CD4-positive, alpha-beta T cell treated with Interleukin-6 at 100 ng/mL for 8 hours (primary cell): ENCODE results near the gene WDR62.
"Not testable (repeated sequence)": the region's sequence is repeated elsewhere in the genome, so short reads cannot be mapped to it uniquely, and the experiment has no call there.

ENCODE experiments used
- DNase-seq: peaks from one replicate; pipeline ENCODE4 v3.0.0-alpha.2; 2020; ENCODE audit warnings: mixed read lengths, low spot score

WDR62 gene

DNA sequence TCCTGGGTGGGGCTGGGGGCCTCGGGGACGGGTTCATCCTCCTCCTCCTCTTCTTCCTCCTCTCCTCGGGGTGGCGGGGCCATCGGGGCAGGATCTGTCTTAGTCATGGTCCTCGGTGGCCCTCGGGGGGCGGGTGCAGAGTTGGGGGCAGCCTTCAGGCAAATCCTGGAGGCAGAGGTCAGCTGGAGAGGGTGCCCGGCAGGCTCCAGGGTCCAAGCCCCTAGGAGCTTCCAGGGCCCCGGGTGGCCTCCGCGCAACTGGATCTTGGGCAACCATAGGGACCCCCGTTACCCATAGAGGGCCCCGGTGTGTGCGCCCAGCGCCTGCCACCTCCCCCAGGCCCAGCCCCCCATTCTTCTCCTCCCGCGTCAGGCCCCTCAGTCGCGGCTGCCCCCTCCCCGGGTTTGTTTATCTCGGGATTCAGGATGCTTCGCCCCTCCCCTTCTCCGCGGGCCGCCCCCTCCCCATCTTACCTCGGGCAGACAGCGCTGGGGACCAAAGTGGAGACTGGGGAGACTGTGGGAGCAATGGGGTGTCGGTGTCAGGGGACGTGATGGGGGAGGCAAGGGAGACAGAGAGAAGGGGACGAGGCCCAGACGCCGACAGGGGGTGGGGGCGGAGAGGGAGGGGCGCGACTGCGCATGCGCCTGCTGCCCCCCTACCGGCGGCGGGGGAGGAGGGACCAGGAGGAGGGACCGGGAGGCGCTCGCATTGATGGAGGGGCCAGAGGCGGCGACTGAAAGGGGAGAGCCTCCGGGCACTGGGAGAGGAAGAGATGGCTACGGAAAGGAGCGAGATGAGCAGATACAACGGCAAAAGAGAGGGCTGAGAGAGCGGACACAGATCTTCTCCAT lies 22.2 kb upstream of the WDR62 start, which contains the start of gene CLIP3:
Gene CLIP3, minus strand, starts transcription at position 623 of the 854 bp plus-strand sequence. Its CDS starts 516 bp downstream, at position 107.
- DNase-seq: peak; percentile 18

DNA sequence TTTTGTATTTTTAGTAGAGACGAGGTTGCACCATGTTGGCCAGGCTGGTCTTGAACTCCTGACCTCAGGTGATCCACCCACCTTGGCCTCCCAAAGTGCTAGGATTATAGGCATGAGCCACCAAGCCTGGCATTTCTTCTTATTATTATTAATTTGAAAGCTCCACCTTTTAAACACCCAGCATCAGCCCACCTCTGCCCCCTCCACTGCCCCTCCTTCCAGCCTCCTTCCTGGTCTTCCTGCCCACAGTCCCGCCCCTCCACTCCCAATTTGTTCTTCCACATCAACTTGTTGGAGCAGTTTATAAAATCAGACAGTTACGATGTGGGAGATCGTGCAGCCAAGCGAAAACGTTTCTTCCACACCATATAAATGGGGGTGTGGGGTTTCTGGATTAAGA lies 14.2 kb upstream of the WDR62 start:
- DNase-seq: no peak

GRCh38 chr19:36041092-36041491 lies 13.6 kb upstream of the WDR62 start:
- not testable (repeated sequence) for DNase-seq

- no peak for DNase-seq
These were observed 12.9 kb upstream of the WDR62 start for GRCh38 chr19:36041831-36042230.

DNA sequence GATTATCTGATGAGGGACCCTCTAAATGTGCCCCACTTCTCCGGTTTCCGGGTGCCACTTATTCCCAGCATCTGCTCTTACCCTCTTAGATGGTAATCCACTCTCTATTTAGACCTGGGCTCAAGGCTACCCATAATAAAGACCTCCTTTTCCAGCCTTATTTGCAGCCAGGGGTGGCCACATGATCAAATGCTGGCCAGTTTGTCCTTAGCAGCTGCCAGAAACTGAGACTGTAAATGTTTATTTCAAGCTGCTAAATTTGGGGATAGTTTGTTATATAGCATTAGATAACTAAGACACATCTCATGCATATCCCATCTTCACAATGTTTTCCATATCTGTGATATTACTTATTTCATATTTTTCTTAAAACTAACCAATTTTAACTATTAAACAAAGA lies 10.7 kb upstream of the WDR62 start:
- DNase-seq: no peak

GRCh38 chr19:36046443-36047050 lies 8.2 kb upstream of the WDR62 start:
- DNase-seq: no peak

GRCh38 chr19:36047835-36048234 lies 6.9 kb upstream of the WDR62 start:
- DNase-seq: no peak

- no peak for DNase-seq
These were observed 5.5 kb upstream of the WDR62 start for GRCh38 chr19:36049080-36049698.

GRCh38 chr19:36051236-36051635 lies 3.5 kb upstream of the WDR62 start:
- no peak for DNase-seq

GRCh38 chr19:36051637-36052036 lies 3.1 kb upstream of the WDR62 start:
- DNase-seq: no peak

DNA sequence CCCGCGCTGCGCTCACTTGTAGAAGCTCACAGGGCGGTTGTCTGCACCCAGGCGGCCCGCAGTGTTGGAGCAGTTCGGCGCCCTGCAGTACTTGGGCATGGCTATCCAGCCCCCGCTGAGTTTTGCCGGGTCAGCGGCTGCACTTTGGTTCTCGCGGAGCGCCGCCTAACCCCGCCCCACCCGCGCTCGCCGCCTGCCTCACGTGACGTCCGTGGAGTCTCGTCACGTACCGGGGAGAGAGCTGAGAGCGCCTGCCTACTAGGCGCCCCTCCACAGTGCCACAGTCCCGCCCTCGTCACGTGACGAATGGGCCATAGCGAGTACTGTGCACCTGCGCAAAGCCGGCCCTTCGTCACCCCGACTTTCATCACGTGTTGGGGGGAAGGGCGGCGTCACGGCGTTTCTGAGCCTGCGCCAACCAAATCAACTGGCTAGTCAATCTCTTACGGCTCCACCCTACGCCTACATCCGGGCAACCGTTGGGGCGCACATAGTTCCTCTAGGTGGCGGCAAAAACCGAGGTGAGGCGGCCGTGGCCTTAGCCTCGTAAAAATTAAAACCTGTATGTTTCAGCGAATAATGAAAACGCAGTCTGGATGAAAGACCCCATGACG lies 471 bp upstream of the WDR62 start, which contains the start of gene THAP8:
Gene THAP8, minus strand, starts transcription at position 167 of the 614 bp plus-strand sequence. Its CDS starts 68 bp downstream, at position 99.
- DNase-seq: peak; percentile 100

DNA sequence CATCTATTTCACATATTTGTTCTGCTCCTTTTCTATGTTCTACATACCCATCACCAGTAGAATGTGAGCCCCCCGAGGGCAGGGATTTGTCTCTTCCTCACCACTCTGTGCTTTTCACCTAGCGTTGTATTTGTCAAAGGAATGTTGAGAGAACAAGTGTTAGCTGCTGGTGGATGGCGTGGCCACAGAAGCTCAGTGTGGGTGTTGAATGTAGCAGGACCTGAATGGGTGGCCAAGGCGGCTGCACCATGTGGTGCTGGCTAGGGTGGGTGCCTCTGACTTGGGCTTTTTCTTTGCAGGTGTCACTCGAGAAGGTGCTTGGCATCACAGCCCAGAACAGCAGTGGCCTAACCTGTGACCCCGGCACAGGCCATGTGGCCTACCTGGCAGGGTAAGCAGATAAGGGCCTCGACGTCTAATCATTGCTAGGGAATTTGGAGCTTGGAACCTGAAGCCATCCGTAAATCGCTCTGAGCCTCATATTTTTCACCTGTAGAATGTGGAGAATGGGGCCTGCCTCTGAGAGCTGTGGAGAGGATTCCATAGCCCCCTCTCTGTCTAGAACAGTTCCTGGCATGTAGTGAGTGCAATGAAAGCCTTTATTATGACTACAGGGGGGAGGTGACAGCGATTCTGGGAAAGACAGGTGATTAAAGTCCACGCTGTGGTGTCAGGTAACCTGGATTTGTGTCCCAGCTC lies 3.9 kb downstream of the WDR62 start:
- DNase-seq: no peak

- no peak for DNase-seq
These were observed 4.6 kb downstream of the WDR62 start for GRCh38 chr19:36059180-36059910.

DNA sequence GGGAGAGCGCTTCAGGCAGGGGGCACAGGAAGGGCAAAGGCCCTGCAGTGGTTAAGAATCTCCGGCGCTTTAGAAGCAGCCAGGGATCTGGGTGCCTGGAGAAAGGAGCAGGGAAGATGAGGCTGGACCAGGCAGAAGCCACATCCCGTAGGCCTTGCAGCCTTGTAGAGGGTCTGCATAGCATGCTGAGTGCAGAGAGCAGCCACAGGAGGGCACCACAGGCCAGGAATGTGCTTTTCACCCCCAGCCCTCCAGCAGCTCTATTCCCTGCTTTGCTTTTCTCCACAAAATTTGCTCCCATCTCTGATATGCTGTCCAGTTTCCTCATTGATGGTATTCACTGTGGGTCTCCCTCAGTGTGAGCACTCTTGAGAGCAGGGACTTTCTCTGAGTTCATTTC lies 5.7 kb downstream of the WDR62 start:
- no peak for DNase-seq

GRCh38 chr19:36061367-36061766 lies 6.7 kb downstream of the WDR62 start:
- no peak for DNase-seq

- no peak for DNase-seq
These were observed 10.1 kb downstream of the WDR62 start for GRCh38 chr19:36064826-36065225.

DNA sequence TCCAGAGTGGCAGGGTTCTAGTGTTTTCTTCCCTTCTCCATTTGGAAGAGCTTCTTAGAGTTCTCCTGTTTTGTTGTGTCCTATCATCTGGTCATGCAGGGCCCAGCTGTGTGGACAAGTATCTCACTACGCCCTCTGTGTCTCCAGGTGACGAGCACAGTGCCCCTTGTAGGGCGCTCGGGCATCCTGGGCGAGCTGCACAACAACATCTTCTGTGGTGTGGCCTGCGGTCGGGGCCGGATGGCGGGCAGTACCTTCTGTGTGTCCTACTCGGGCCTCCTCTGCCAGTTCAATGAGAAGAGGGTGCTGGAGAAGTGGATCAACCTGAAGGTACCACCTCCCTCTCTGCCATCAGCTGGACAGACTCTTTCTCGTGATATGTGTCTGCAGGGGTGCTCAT lies 13.0 kb downstream of the WDR62 start:
- DNase-seq: no peak

DNA sequence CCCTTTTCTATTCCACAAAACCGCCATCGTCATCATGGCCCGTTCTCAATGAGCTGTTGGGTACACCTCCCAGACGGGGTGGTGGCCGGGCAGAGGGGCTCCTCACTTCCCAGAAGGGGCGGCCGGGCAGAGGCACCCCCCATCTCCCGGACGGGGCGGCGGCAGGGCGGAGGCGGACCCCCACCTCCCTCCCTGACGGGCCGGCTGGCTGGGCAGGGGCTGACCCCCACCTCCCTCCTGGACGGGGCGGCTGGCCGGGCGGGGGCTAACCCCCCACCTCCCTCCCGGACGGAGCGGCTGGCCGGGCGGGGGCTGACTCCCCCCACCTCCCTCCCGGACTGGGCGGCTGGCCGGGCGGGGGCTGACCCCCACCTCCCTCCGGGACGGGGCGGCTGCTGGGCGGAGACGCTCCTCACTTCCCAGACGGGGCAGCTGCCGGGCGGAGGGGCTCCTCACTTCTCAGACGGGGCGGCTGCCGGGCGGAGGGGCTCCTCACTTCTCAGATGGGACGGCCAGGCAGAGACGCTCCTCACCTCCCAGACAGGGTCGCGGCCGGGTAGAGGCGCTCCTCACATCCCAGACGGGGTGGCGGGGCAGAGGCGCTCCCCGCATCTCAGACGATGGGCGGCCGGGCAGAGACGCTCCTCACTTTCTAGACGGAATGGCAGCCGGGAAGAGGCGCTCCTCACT lies 14.3 kb downstream of the WDR62 start:
- DNase-seq: not testable (repeated sequence)

- DNase-seq: no peak
These were observed 17.4 kb downstream of the WDR62 start for GRCh38 chr19:36072081-36072480.

DNA sequence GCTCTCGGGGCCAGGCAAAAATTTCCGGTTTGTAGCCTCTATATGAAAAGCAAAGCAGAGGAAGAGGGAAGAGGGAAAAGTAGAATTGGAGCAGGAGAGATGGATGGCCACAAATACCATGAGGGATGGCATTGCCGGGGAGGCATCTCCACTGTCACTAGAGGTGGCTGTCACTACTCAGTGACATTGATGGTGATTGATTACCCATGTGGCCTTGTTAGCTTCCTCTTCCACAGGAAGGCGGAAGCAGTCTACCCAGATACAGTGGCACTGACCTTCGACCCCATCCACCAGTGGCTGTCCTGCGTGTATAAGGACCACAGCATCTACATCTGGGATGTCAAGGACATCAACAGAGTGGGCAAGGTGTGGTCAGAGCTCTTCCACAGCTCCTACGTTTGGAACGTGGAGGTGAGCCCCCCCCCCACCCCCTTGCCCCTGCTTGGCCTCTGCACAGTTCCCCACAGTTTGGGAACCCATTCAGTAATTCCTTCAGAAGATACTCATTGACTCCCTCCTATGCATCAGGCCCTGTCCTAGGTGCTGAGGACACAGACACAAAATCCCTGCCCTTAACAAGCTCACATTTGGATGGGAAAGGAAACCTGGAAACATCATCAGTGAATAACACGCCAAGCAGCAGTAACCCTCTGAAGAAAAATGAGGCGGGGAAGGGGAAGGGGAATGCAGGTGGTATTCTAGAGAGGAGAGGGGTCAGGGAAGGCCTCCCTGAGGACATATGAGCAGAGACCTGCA lies 18.6 kb downstream of the WDR62 start:
- no peak for DNase-seq
